HG02840 (cell line): Measurements from ENCODE around the gene TLR4.
A peak's percentile ranks its signal among the peaks of the same experiment; 100 is the strongest.

Source experiments
- ATAC-seq: cut with Tn5 transposase; IDR thresholded peaks from one replicate; pipeline ENCODE4 v1.9.1; 2021; ENCODE audit warnings: mild to moderate bottlenecking, moderate library complexity, moderate number of reproducible peaks; ENCODE audit not compliant: unreplicated experiment, low FRiP score

TLR4 gene

DNA sequence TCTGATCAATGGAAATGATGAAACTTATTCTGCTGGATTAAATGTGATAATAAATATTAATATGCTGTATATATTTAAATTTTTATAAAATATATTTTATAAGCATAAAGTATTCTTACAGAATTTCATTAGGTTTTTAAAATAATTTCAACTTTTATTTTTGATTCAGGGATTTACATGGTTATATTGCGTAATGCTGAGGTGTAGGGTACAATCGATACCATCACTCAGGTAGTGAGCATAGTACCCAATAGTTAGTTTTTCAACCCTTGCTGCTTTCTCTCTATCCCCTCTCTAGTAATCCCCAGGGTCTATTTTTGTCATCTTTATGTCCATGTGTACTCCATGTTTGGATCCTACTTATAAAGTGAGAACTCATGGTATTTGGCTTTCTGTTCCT lies 5.7 kb downstream of the TLR4 start:
- no peak for ATAC-seq

DNA sequence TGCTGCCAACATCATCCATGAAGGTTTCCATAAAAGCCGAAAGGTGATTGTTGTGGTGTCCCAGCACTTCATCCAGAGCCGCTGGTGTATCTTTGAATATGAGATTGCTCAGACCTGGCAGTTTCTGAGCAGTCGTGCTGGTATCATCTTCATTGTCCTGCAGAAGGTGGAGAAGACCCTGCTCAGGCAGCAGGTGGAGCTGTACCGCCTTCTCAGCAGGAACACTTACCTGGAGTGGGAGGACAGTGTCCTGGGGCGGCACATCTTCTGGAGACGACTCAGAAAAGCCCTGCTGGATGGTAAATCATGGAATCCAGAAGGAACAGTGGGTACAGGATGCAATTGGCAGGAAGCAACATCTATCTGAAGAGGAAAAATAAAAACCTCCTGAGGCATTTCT lies 10.1 kb downstream of the TLR4 start:
- no peak for ATAC-seq

DNA sequence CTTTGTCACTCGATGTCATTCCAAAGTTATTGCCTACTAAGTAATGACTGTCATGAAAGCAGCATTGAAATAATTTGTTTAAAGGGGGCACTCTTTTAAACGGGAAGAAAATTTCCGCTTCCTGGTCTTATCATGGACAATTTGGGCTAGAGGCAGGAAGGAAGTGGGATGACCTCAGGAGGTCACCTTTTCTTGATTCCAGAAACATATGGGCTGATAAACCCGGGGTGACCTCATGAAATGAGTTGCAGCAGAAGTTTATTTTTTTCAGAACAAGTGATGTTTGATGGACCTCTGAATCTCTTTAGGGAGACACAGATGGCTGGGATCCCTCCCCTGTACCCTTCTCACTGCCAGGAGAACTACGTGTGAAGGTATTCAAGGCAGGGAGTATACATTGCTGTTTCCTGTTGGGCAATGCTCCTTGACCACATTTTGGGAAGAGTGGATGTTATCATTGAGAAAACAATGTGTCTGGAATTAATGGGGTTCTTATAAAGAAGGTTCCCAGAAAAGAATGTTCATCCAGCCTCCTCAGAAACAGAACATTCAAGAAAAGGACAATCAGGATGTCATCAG lies 11.3 kb downstream of the TLR4 start:
- no peak for ATAC-seq

DNA sequence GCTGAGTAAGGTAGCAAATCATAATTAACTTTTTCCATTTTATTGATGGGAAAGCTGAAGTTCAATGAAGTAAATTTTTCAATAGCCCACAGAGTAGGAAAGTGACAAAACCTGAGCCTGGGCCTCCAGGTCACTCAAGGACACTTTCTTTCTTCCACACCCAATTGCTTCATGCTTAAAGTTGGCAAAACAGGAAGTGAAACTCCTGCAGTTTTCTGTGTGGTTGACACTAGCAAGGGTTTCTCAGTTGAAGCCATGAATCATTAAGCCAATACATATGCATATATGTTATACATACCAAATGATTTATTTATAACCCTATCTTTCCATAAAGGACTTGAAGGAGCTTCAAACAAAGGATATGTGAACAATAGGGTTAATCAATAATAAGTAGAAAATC lies 13.9 kb downstream of the TLR4 start:
- peak; percentile 98 for ATAC-seq

DNA sequence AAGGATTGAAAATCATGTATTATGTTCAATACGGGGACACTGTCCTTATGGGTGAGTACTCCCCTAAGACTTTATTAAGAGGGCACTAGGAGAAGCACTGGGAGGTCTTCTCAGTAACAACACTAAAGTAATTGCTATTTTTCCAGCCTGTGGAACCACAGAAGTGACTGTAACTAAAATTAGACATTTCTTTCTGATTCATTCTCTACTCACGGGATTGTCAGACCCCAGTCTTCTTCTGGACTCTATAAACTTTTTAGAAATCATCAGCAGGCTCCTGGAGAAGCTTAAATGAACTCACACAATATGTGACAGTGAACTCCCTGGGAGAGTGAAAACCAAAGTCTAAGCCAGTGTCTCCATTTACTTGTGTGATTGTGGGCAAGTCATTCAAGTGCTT lies 14.5 kb downstream of the TLR4 start:
- peak; percentile 7 for ATAC-seq

DNA sequence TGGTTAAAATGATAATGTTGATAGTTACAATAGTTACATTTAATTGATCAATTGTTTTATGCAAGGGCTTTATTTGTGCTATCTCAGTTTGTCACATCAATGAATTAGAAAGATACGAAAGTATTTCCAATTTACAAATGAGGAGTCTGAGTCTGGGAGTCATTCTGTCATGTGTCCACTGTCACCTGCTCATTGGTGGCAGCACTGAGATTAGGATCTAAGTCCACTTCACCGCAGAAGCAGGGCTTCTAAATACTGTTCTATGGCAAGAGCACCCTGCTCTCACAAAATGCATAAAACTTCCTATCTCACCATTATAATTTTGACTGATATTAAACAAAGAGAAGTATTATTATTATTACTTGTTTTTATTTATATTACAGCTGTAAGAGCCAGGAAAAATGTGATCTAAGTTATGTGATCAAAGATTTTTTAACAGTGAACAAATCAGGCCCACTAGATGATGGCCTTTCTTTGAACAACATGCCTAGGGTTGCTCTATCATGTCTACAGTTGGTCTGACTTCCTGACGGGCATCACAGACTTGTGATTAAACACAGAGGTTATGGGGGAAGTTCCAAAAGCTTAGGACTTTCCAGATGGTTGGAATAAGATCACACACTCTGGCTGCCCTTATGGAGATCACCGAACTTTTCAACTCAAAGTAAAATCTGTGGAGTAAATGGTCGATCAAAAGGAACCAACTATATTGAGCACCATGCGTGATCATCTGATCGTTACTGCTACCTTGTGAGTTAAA lies 15.1 kb downstream of the TLR4 start:
- no peak for ATAC-seq

DNA sequence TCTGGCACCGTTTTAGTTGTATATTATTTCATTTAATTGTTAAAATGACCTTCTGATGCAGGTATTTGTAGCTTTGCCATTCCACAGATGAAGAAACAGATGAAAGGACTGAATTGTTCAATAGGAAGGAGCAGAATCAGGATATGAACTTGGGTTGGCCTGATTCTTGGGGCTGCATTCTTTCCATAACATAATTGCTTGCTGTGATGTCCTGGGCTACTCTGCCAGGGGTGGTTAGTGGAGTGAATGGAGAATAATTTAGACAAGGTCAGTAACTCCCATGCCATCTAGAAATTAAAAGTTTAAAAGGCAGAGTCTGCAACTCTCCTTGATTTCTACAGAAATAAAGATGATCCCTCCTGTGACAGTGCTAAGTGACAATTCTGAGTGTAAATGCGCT lies 15.9 kb downstream of the TLR4 start:
- no peak for ATAC-seq

DNA sequence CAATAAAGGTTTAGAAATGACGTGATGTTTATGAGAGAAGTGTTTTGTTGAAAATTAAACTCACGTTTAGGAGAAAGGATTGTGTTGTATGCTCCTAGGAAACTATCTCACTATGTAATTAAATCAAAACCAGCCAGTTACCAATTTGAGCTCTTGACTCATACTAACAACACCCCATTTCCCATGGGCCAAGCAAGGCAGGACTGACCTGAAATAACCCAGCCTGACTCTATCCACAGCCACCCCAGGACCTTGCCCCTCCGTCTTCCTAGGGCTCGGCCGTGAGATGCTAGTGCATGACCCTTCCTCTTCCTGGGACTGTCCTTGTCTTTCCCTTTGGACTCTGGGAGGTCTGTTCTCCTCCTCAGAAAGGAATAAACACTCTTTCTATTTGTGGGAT lies 16.4 kb downstream of the TLR4 start:
- no peak for ATAC-seq

DNA sequence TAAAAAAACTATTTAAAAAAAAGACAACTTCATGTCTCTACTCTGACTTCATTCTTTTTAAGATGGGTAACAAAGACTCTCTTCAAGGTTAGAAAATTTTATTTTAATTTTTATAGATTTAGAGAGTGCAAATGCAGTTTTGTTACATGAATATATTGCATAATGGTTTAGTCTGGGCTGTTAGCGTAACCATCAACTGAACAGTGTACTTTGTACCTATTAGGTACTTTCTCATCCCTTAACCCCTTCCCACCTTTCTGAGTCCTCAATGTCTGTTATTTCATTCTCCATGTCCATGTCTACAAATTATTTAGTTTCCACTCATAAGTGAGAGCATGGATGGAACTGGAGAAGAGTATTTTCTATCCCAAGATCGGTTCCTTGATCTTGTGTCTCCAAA lies 16.8 kb downstream of the TLR4 start:
- no peak for ATAC-seq

DNA sequence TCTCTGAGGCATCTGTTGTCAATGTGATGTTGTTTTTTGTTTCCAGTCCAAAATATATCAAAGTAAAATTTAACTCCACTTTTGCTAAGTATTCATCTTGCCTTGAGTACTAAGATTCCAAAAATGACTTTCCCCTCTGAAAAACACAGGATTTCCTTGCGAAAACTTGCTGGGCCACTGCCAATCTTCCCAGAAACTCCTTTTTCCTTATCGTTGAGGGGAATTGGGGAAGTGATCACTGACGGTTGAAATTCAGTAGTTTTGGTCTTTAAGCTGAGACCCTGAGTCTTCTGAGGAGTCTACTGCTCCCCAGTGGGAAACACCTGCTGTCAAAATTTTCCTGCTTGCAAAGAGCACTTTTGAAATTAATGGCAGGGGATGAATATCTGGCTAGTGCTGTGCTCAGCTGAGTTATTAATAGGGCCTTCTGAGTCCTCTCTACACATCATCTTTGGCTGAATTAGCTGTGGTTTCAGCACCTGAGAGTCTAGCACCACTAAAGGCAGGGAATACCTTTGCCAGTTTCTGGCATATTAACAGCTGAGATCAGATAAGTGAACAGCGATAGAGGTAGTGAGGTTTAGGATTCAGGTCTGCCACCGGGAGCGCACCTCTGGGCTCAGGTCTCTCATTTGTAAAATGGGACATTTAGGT lies 18.0 kb downstream of the TLR4 start:
- no peak for ATAC-seq

DNA sequence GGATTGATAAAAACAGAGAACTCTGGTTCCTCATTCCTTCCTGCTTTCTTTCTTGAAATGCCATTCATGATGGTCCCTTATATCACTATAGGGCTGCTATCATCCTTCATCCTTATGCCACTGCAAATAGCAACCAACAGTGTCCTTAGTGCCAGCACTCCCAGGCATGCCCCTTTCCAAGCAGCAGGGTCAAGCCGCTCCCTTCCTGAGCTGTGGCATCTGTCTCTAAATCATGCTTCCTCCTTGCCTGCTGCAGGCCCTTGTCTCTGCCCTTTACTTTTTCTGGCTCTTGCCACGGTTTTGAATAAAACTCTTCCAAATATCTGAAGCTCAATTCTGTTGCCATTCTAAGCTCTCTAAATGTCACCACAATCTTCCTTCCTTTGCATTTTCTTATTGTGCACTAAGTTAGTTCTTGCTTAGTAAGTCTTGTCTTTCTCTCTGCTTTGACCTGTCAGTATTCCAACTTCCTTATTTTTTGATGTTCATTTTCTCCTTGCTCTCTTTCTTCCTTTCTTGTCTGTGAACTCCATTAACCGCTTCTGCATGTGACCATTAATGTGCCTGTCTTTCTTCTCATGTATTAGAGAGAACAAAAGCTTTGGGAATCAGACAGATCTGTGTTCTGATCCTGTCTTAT lies 19.9 kb downstream of the TLR4 start:
- no peak for ATAC-seq

DNA sequence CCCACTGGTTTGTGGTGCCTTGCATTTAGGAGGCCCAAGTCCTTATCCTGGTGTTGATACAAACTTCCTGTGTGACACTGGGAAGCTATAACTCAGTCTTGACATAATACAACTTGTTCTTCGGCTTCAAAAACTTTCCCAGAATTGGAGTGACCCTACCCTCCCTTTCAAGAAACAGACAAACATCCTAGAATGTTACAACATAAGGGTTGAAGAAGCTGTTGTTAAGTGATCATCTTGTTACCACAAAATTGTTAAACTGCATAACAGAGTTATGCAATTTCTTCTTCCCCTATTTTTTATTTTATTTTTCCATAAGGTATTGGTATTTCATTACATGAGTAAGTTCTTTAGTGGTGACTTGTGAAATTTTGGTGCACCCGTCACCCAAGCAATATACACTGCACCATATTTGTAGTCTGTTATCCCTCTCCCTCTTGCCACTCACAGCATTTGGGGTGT lies 21.3 kb downstream of the TLR4 start:
- no peak for ATAC-seq

DNA sequence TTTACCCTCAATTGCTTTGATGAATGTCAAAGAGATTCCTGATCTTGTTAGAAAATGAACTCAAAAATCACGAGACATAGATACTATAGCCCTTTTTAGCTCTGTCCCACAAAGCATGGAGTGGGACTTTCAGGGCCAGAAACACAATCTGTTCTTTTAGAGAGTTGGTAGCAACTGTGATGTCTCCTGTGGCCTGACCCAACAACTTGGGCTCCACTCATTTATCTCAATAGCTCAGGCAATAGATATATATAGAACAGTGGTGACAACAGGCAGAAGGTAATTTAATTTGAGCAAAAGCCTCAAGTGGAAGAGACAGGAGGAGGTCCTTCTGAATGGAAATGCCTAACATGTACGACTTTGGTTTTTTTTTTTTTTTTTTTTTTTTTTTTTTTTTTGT lies 25.2 kb downstream of the TLR4 start:
- no peak for ATAC-seq

DNA sequence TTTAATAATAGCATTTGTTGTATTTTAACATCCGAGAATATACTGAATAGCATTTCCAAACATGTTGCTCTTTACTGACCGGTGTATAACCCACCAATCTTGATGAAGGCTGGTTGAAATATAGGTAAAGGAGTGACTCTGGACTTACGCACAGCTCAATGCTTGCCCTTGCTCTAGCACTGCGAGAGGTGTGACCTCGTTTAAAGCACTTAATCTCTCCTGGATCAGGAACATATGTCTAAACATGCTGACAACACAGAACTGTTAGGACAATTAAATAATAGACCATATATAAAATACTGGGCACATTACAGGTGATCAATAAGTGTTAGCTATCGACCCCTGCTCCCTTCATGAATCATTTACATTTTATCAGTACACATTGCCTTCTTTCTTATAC lies 28.3 kb downstream of the TLR4 start:
- ATAC-seq: no peak

DNA sequence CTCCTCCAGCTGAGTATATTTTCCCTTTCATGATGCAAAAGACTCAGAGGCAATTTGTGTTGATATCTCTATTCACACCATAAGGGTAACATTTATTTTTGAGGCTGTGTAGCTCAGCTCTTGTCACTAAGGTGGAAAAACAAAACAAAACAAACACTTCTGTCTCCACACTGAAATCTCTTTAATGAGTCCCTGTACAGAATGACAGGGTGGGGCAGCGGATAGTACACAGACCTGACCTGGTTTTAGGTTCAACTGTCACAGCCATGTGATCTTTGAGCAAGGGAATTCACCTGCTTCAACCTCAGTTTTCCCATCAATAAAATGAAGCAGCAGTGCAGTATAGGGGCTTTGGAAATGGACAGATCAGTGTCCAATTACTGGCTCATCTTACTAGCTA lies 29.3 kb downstream of the TLR4 start:
- ATAC-seq: no peak

DNA sequence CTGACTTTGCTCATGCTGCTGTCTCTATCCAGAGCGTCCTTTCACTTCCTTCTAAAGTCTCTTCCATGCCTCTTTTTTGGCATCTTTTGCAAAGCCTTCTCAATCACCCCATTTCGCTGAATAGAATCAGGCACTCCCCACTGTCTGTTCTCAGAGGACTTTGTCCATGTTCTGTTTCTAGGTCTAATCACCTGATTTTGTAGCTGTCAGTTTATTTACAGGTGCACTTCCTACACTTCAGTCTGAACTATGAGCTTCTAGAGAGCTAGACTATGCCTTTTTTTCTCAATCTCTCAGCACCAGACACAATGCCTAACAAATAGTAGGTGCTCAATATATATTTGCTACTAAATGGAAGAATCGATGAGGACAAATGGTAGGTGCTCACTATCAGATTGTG lies 29.9 kb downstream of the TLR4 start:
- ATAC-seq: no peak

DNA sequence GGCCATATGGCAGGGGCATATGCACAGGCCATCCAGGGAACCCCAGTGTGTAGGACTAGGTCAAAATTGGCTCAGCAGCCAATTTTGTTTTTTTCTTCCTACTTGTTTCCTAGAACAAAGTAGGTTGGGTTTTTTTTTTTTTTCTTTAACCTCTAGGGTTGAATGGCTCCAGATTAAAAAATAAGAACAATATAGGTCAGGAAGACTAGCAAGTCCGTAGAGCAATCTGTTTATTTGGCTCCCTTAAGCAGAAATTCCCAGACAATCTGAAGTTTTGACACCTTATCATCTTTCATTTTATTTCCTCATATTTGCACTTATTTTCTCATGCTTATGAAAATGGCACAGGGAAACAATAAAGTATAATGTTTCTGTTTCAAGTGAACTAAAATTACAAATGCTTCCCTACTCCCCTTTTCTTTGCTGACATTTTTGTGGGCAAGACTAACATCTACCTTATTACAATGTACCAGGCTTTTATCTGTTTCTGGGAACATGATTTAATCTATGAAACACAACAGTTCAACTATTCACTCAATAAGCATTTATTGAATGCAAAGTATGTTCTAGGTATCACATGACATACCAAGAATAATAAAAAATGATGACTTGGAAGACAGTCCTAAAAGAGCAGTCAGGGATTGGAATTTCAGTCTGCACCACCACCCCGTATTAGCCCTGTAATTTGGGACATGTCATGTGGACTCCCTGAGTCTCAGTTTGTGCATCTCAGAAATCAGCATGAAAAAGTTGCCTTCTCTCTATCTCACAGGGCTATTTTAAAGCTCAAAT lies 30.5 kb downstream of the TLR4 start:
- ATAC-seq: no peak

DNA sequence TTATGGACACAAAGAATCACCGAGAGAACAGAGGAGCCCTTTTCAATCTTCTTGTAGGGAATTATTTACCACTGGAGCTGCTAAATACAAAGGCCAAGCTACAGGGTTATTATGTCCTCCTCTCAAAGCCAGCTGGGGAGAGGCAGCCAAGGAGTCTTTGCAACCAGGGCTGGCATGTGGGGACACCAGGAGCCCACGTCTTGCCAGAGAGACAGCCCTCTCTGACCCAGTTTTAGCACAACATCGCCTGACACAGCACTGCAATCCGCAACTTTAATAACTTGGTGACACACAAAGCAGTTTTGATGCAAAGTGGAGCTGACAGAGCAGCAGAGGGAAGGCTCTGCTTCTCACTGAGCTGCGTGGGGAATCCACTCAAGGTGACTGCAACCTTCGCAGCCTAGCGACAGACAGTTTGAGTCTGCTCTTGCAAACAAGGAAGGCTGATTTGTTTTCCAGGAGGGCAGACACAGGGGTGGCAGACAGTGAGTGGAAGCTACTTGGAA lies 33.6 kb downstream of the TLR4 start:
- ATAC-seq: no peak

DNA sequence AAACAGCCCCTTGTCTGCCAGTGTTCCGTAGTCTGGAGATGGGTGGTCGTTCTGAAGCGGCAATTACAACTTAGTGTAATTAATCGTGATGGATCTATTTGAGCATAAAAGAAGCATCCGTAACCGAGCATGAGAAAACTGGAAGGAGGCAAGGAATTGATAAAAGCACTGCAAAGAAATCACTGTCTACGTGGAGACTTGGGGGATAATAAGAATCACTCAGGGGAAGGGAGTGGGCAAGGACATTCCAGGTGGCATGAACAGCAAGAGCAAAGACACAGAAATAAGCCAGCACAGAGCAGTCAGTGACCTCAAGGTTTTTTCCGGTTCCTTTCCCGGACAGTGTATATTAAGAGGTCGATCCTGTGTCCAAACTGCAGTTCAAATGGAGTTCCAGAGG lies 35.0 kb downstream of the TLR4 start:
- ATAC-seq: no peak

DNA sequence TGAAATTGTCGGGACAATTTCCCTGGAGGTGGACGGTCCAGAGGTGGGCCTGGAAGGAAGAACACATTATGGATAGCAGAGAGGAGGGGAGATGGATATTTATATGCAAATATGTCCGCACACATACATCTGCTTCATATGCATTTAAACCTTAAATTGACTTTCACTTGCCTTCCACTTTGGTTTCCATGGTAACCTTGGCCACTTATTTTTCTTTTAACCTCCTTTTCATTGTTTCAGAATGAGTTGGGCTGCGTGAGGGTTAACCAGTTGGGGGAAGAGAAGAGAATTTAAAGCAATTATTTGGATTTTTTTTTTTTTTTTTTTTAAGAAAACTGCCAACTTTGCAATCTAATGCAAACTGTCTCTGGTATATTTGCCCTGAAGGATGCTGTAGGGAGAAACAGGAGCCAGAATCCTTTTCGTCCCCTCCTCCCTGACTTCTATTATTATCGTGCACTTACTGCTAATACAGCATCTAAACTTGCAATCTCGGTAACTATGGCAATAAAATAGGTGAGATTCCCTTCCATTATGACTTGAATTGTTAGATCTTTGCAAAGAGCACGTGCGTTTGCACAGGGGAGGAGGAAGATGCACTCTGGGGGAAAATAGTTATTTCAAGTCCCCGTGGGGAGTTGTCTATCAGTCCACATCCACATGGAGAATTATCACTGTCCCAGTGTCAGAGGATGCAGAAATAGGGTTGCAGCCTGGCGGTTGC lies 35.6 kb downstream of the TLR4 start:
- ATAC-seq: no peak
